HL-60 (cell line): ENCODE results near the gene EFNA2.

Experiments used
- CTCF ChIP-seq: IDR thresholded peaks from one replicate; pipeline ENCODE4 v1.5.1; 2011; ENCODE audit warnings: low read length, control low read depth, inconsistent platforms; ENCODE audit not compliant: insufficient read depth
- GABPA ChIP-seq: IDR thresholded peaks from 2 replicates; pipeline ENCODE4 v1.6.1; 2012; ENCODE audit warnings: low read depth
- POLR2AphosphoS5 ChIP-seq: IDR thresholded peaks from 2 replicates; pipeline ENCODE4 v1.6.1; 2012; ENCODE audit warnings: low read depth
- REST ChIP-seq: IDR thresholded peaks from 2 replicates; pipeline ENCODE4 v1.6.1; 2012; ENCODE audit warnings: low read depth; ENCODE audit not compliant: insufficient replicate concordance
- SPI1 ChIP-seq: IDR thresholded peaks from 2 replicates; pipeline ENCODE4 v1.6.1; 2012; ENCODE audit warnings: low read depth, mild to moderate bottlenecking, borderline replicate concordance

- TF ChIP-seq CTCF, result no peak
- TF ChIP-seq REST, result no peak
- TF ChIP-seq POLR2AphosphoS5, result no peak
- TF ChIP-seq GABPA, result no peak
- TF ChIP-seq SPI1, result no peak
These were observed 12.6 kb downstream of the EFNA2 start for GRCh38 chr19:1298235-1298634.
